ENCODE data around the gene CASP8AP2. TPM values are rescaled to one million over a fixed set of nuclear protein-coding genes. Genes with fewer than 3 reads are reported as not detected.
"Not testable (repeated sequence)": the region's sequence is repeated elsewhere in the genome, so short reads cannot be mapped to it uniquely, and the experiment has no call there.

The CASP8AP2 gene
- total and polyA plus RNA-seq, 2 donors (not counting 1 experiment from before 2014, with no cell fraction given) = 10.8 to 13.4 TPM

DNA sequence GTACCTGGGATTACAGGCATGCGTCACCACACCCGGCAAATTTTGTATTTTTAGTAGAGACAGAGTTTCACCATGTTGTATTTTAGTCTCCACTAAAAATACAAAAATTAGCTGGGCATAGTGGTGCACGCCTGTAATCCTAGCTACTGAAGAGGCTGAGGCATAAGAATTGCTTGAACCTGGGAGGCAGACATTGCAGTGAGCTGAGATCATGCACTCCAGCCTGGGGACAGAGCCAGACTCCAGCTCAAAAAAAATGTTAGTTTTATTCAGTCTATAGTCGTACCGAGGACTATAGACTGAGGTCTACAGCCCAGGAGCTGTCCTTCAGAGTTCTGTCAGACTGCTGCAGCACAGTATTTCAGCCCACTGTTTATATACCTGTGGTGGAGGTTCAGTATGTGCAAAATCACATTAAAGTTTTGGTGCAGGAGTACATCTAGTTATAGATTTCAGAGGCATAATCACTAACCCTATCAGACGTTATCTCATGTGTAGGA, 3.6 kb upstream of the CASP8AP2 start:
- DNase-seq (ENCODE audit: low read depth in 2 of 2) = peak; percentile 35 to 77
- no peak overlapping the region for H3K27ac ChIP-seq (ENCODE audit: insufficient read depth, low read length)
- H3K9me3 ChIP-seq (ENCODE audit: control insufficient read depth, insufficient read depth, low read depth, low read length) = no peaks in the 10 kb centered on the region
- H4K20me1 ChIP-seq (ENCODE audit: control insufficient read depth, extremely low read depth, insufficient read depth, low read length) = no peaks in the 10 kb centered on the region
- H3K79me2 ChIP-seq (ENCODE audit: control insufficient read depth, insufficient read depth, low read length) = peaks cover 13% of the 10 kb centered on the region
- no peaks in the 10 kb centered on the region for H3K27me3 ChIP-seq (ENCODE audit: control insufficient read depth, insufficient read depth, low read length)
- no peak overlapping the region for H3K9ac ChIP-seq (ENCODE audit: insufficient read depth, low read length)
- TF ChIP-seq EZH2 (IDR thresholded peaks at IDR 0.05; ENCODE audit: low read length, missing control alignments) = no peak
- TF ChIP-seq, protein P1, sequence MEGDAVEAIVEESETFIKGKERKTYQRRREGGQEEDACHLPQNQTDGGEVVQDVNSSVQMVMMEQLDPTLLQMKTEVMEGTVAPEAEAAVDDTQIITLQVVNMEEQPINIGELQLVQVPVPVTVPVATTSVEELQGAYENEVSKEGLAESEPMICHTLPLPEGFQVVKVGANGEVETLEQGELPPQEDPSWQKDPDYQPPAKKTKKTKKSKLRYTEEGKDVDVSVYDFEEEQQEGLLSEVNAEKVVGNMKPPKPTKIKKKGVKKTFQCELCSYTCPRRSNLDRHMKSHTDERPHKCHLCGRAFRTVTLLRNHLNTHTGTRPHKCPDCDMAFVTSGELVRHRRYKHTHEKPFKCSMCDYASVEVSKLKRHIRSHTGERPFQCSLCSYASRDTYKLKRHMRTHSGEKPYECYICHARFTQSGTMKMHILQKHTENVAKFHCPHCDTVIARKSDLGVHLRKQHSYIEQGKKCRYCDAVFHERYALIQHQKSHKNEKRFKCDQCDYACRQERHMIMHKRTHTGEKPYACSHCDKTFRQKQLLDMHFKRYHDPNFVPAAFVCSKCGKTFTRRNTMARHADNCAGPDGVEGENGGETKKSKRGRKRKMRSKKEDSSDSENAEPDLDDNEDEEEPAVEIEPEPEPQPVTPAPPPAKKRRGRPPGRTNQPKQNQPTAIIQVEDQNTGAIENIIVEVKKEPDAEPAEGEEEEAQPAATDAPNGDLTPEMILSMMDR (conservative IDR thresholded peaks at IDR 0.05 in 1 of 2, IDR thresholded peaks at IDR 0.05 in 1 of 2; ENCODE audit: low read depth in 1 of 2, low read length in 2 of 2) = no peak
- no peak overlapping the region for H3K4me2 ChIP-seq (ENCODE audit: extremely low read depth, insufficient read depth, low read length)
- no peaks in the 10 kb centered on the region for H3K36me3 ChIP-seq (ENCODE audit: control insufficient read depth, insufficient read depth, low read length)
- no peaks in the 10 kb centered on the region for H3K4me1 ChIP-seq (ENCODE audit: control insufficient read depth, extremely low read depth, insufficient read depth, low read length)
- H2AFZ ChIP-seq (ENCODE audit: low read length) = no peak overlapping the region
- no peak overlapping the region for H3K4me3 ChIP-seq (replicated peaks in 1 of 4; ENCODE audit: control extremely low read depth in 1 of 4, insufficient read depth in 1 of 4, low read depth in 3 of 4, low read length in 4 of 4)

DNA sequence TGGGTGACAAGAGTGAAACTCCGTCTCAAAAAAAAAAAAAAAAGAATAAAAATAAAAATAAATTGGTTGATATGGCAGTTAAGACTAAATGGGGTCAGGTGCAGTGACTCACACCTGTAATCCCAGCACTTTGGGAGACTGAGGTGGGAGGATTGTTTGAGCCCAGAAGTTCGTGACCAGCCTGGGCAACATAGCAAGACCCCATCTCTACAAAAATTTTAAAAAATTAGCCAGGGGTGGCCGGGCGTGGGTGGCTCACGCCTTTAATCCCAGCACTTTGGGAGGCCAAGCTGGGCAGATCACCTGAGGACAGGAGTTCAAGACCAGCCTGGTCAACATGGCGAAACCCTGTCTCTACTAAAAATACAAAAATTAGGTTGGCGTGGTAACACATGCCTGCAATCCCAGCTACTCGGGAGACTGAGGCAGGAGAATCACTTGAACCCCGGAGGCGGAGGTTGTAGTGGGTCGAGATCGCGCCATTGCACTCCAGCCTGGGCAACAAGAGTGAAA, 1.1 kb upstream of the CASP8AP2 start:
- H3K36me3 ChIP-seq (ENCODE audit: control insufficient read depth, insufficient read depth, low read length) = not testable (repeated sequence)
- Histone ChIP-seq H3K27ac (ENCODE audit: insufficient read depth, low read length) (peak overlapping the region; percentile 48), H3K79me2 (ENCODE audit: control insufficient read depth, insufficient read depth, low read length) (peaks cover 22% of the 10 kb centered on the region)

DNA sequence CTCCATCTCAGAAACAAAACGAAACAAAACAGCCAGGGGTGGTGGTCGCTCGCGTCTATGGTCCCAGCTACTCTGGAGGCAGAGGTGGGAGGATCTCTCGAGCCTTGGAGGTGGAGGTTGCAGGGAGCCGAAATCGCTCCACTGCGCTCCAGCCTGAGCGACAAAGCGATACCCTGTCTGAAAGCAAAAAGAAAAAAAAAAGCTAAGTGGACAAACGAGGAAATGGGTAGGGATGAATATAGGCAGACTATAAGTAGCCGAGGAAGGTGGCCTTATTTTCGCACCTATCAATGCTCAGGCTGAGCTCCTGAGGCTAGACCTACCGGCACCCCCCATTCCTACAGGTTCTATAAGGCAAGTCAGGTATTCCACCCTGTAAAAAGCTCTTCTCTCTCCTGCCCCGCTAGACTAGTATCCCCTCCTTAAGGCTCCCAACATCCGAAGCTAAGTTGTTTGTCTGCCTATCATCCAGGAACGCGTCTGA, 650 bp upstream of the CASP8AP2 start:
- DNase-seq (ENCODE audit: low read depth in 2 of 2) = no peak
- Histone ChIP-seq H3K79me2 (ENCODE audit: control insufficient read depth, insufficient read depth, low read length) (peaks cover 22% of the 10 kb centered on the region), H4K20me1 (ENCODE audit: control insufficient read depth, extremely low read depth, insufficient read depth, low read length) (no peaks in the 10 kb centered on the region), H3K27ac (ENCODE audit: insufficient read depth, low read length) (peak overlapping the region; percentile 48), H3K9ac (ENCODE audit: insufficient read depth, low read length) (peak overlapping the region; percentile 52), H3K9me3 (ENCODE audit: control insufficient read depth, insufficient read depth, low read depth, low read length) (no peaks in the 10 kb centered on the region), H3K27me3 (ENCODE audit: control insufficient read depth, insufficient read depth, low read length) (no peaks in the 10 kb centered on the region), H3K4me1 (ENCODE audit: control insufficient read depth, extremely low read depth, insufficient read depth, low read length) (no peaks in the 10 kb centered on the region), H2AFZ (ENCODE audit: low read length) (peak overlapping the region; percentile 96), H3K4me3 (replicated peaks in 1 of 4; ENCODE audit: control extremely low read depth in 1 of 4, insufficient read depth in 1 of 4, low read depth in 3 of 4, low read length in 4 of 4) (peak overlapping the region; percentile 67 to 97 (median 80)), H3K36me3 (ENCODE audit: control insufficient read depth, insufficient read depth, low read length) (peaks cover 4% of the 10 kb centered on the region), H3K4me2 (ENCODE audit: extremely low read depth, insufficient read depth, low read length) (peak overlapping the region; percentile 69)
- TF ChIP-seq, protein P1 (conservative IDR thresholded peaks at IDR 0.05 in 1 of 2, IDR thresholded peaks at IDR 0.05 in 1 of 2; ENCODE audit: low read depth in 1 of 2, low read length in 2 of 2) = no peak
- no peak for TF ChIP-seq EZH2 (IDR thresholded peaks at IDR 0.05; ENCODE audit: low read length, missing control alignments)

More for the DNA sequence above, 1.1 kb upstream of the CASP8AP2 start:
- Histone ChIP-seq H3K4me3 (replicated peaks in 1 of 4; ENCODE audit: control extremely low read depth in 1 of 4, insufficient read depth in 1 of 4, low read depth in 3 of 4, low read length in 4 of 4) (peak overlapping the region; percentile 67 to 97 (median 80)), H2AFZ (ENCODE audit: low read length) (peak overlapping the region; percentile 96), H3K9ac (ENCODE audit: insufficient read depth, low read length) (peak overlapping the region; percentile 52), H3K4me2 (ENCODE audit: extremely low read depth, insufficient read depth, low read length) (peak overlapping the region; percentile 69)
- not testable (repeated sequence) for H3K9me3 ChIP-seq (ENCODE audit: control insufficient read depth, insufficient read depth, low read depth, low read length); DNase-seq (ENCODE audit: low read depth in 2 of 2); H3K4me1 ChIP-seq (ENCODE audit: control insufficient read depth, extremely low read depth, insufficient read depth, low read length); H3K27me3 ChIP-seq (ENCODE audit: control insufficient read depth, insufficient read depth, low read length); H4K20me1 ChIP-seq (ENCODE audit: control insufficient read depth, extremely low read depth, insufficient read depth, low read length)
